ENCODE measurements around the gene FARSB. TPM values are rescaled to one million over a fixed set of nuclear protein-coding genes. Genes with fewer than 3 reads are reported as not detected.
"Not testable (repeated sequence)": the region's sequence is repeated elsewhere in the genome, so short reads cannot be mapped to it uniquely, and the experiment has no call there.

FARSB gene
- 10 to 100 TPM; 24.7 to 32.7 (median 26.1) TPM for polyA plus RNA-seq (ENCODE audit: insufficient read length in 4 of 4)

- peak; percentile 87 to 97 (median 92) for DNase-seq (ENCODE audit: low read depth in 4 of 4, low spot score in 3 of 4)
Observed at GRCh38 chr2:222655787-222656525, at the start of gene FARSB. FARSB (minus strand) TSS chr2:222656092; CDS start chr2:222656073, 19 bp downstream.

DNA sequence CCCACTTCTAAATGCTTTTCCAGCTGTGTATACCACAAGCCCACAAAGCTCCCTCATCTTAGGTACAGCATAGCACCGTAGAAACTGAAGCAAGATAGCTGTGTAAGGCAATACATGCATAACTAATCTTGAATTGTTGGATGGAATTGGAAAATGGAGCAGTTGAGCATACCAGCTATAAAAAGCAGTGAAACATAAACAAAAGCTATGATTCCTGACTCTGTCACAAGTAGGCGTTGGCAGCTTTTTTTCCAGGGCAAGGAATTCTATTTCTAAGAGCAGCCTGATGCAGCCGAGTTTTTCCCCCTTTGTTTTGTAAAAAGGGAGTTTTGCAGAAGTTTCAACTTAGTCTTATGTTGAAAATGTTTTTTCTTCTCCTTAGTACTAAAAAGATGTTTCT, 48.0 kb upstream of the FARSB start:
- no peak for DNase-seq (ENCODE audit: low read depth in 4 of 4, low spot score in 3 of 4)

GRCh38 chr2:222703091-222703490, 47.2 kb upstream of the FARSB start:
- no peak for DNase-seq (ENCODE audit: low read depth in 4 of 4, low spot score in 3 of 4)

- no peak for DNase-seq (ENCODE audit: low read depth in 4 of 4, low spot score in 3 of 4)
Observed at GRCh38 chr2:222701721-222702131, 45.8 kb upstream of the FARSB start.

DNA sequence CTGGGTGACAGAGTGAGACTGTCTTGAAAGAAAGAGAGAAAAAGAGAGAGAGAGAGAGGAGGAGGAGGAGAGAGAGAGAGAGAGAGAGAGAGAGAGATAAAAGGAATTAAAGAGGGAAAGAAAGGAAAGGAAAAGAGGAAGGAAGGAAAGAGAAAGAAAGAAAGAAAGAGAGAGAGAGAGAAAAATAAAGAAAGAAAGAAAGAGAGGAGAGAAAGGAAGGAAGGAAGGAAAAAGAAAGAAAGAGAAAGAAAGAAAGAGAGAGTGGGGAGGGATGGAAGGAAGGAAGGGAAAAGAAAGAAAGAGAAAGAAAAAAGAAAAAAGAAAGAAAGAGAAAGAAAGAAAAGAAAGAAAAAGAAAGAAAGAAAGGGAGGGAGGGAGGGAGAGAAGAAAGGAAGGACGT, 45.3 kb upstream of the FARSB start:
- DNase-seq (ENCODE audit: low read depth in 4 of 4, low spot score in 3 of 4), result no peak

GRCh38 chr2:222698276-222698675, 42.4 kb upstream of the FARSB start:
- DNase-seq (ENCODE audit: low read depth in 4 of 4, low spot score in 3 of 4), result no peak

GRCh38 chr2:222693837-222694236, 37.9 kb upstream of the FARSB start:
- DNase-seq (ENCODE audit: low read depth in 4 of 4, low spot score in 3 of 4), result no peak

GRCh38 chr2:222693413-222693812, 37.5 kb upstream of the FARSB start:
- DNase-seq (ENCODE audit: low read depth in 4 of 4, low spot score in 3 of 4), result not testable (repeated sequence)

GRCh38 chr2:222690564-222691200, 34.8 kb upstream of the FARSB start:
- DNase-seq (ENCODE audit: low read depth in 4 of 4, low spot score in 3 of 4), result peak in 3 of 4 donors; percentile 54 to 60 (median 59)

GRCh38 chr2:222689322-222689721, 33.4 kb upstream of the FARSB start:
- no peak for DNase-seq (ENCODE audit: low read depth in 4 of 4, low spot score in 3 of 4)

GRCh38 chr2:222688917-222689316, 33.0 kb upstream of the FARSB start:
- no peak for DNase-seq (ENCODE audit: low read depth in 4 of 4, low spot score in 3 of 4)

DNA sequence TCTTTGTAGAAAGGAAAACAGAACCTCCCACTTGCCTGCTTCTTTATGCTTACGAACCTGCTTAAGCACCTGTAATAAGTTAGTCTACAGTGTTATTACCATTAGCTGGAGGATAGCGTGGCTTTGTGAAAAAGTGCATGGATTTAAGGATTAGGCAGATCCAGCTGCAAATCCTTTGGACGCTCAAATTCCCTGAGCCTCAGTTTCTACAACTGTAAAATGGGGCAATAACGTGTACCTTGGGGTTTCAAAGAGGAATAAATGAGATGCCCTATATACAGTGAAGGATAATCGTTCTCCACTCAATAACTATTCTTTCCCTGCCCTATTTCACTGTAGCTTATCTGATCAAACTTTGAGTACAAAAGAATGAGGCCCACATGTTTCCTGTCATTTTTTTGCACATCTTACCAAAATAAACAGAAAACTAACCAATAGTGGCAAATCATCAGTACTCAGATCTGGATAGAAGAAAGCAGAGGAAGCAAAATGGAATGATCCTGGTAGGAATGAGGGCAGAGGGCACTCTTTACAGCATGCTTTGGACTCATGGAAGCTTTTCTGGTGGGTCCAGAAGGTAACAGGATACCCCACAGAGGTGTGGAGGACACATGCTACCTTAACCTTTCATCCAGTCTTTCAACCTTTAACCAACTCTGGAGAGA, 30.3 kb upstream of the FARSB start:
- DNase-seq (ENCODE audit: low read depth in 4 of 4, low spot score in 3 of 4), result no peak

- no peak for DNase-seq (ENCODE audit: low read depth in 4 of 4, low spot score in 3 of 4)
Observed at GRCh38 chr2:222683805-222684204, 27.9 kb upstream of the FARSB start.

DNA sequence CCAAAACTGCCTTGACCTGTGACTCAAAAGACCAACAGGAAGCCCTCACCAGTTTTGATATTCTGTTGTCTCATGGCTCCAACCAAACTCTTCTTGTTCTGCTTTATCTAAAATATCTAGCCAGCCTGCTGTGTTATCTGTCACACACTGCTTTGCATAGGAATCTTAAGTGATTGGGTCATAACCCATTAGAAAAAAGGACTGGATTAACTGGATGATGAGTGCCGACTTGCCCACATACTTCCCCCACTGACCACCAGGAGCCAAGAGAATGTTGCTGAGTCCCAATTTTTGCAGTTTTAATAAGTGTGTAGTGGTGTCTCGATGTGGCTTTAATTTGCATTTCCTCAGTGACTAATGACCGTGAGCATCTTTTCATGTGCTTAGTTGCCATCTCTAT, 22.1 kb upstream of the FARSB start:
- no peak for DNase-seq (ENCODE audit: low read depth in 4 of 4, low spot score in 3 of 4)

DNA sequence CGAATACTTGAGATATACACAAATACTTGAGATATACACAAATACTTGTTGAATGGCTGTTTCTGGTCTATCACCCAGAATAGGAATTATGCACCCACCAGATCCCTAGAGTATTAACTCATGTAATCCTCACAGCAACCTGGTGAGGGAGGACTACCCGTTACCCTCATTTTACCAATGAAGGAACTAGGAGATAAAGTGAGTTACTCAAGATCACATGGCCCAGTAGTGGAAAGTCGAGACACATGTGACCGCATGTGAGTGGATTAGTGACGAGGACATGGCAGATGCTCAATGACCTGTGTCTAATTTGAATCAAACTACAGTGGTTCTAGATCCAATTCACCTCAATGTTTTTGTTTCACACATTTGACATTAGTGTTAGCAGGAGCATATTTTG, 18.0 kb upstream of the FARSB start:
- no peak for DNase-seq (ENCODE audit: low read depth in 4 of 4, low spot score in 3 of 4)

DNA sequence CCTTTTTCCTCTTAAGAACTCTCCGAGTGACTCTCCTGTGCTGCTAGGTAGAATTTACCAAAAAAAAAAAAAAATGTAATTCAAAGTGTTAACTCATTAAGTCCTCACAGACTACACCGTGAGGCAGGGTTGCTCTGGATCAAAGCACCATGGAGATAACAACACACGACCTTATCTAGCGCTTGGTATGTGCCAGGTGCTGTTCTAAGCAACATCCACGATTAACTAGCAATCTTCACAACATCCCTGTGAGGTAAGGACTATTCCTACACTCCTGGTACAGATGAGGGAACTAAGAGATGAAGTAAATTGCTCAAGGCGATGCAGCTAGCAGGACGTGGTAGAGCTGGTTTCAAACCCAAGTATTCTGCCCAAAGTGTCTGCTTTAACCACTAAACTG, 17.4 kb upstream of the FARSB start:
- DNase-seq (ENCODE audit: low read depth in 4 of 4, low spot score in 3 of 4), result no peak

GRCh38 chr2:222672068-222672401, 16.1 kb upstream of the FARSB start:
- no peak for DNase-seq (ENCODE audit: low read depth in 4 of 4, low spot score in 3 of 4)

- no peak for DNase-seq (ENCODE audit: low read depth in 4 of 4, low spot score in 3 of 4)
Observed at GRCh38 chr2:222671259-222672067, 15.6 kb upstream of the FARSB start, which contains the start of gene MOGAT1. MOGAT1 (plus strand) TSS chr2:222671658; CDS start chr2:222671786, 128 bp downstream.

GRCh38 chr2:222670191-222671038, 14.5 kb upstream of the FARSB start:
- no peak for DNase-seq (ENCODE audit: low read depth in 4 of 4, low spot score in 3 of 4)

GRCh38 chr2:222669353-222669752, 13.5 kb upstream of the FARSB start:
- DNase-seq (ENCODE audit: low read depth in 4 of 4, low spot score in 3 of 4), result no peak

Measured in left renal pelvis (tissue), 4 donors.